Endodermal cell (in vitro differentiated cells): ENCODE results near the gene SUSD1. TPM values are rescaled to one million over a fixed set of nuclear protein-coding genes. Genes with fewer than 3 reads are reported as not detected.

ENCODE experiments used
- DNase-seq: peaks from one replicate; pipeline ENCODE4 v3.0.0-alpha.2; 2017
- H3K27ac ChIP-seq: 2 replicates; pipeline ENCODE4 v1.5.1; 2013; ENCODE audit warnings: mild to moderate bottlenecking, low read depth, low read length, moderate library complexity
- H3K27me3 ChIP-seq: 2 replicates; pipeline ENCODE4 v1.6.1; 2013; ENCODE audit warnings: mild to moderate bottlenecking, low read length, moderate library complexity; ENCODE audit not compliant: insufficient read depth, control insufficient read depth, poor library complexity, severe bottlenecking
- H3K36me3 ChIP-seq: 2 replicates; pipeline ENCODE4 v1.7.0; 2013; ENCODE audit warnings: mild to moderate bottlenecking, low read length, moderate library complexity; ENCODE audit not compliant: control insufficient read depth, insufficient read depth
- H3K4me1 ChIP-seq: one replicate; pipeline ENCODE4 v1.7.0; 2013; ENCODE audit warnings: low read length; ENCODE audit not compliant: control insufficient read depth, insufficient read depth
- H3K4me3 ChIP-seq: 2 replicates; pipeline ENCODE4 v1.5.1; 2013; ENCODE audit warnings: mild to moderate bottlenecking, low read length, moderate library complexity
- H3K9ac ChIP-seq: 2 replicates; pipeline ENCODE4 v1.6.1; 2013; ENCODE audit warnings: mild to moderate bottlenecking, low read length, moderate library complexity; ENCODE audit not compliant: poor library complexity, severe bottlenecking; ENCODE audit errors: extremely low read depth
- H3K9me3 ChIP-seq: 2 replicates; pipeline ENCODE4 v1.6.1; 2013; ENCODE audit warnings: mild to moderate bottlenecking, low read length, moderate library complexity; ENCODE audit not compliant: control insufficient read depth
- H3K27ac Mint-ChIP-seq: 2 replicates; pipeline ENCODE4 v1.8.0; 2020; ENCODE audit warnings: mixed read lengths
- H3K27me3 Mint-ChIP-seq: 2 replicates; pipeline ENCODE4 v1.8.0; 2021; ENCODE audit warnings: mild to moderate bottlenecking, mixed read lengths; ENCODE audit not compliant: insufficient read depth
- H3K36me3 Mint-ChIP-seq: 2 replicates; pipeline ENCODE4 v1.8.0; 2020; ENCODE audit warnings: low read depth, mixed read lengths
- H3K4me1 Mint-ChIP-seq: 2 replicates; pipeline ENCODE4 v1.8.0; 2020; ENCODE audit warnings: mixed read lengths
- H3K4me3 Mint-ChIP-seq: 2 replicates; pipeline ENCODE4 v1.8.0; 2020; ENCODE audit warnings: mild to moderate bottlenecking, moderate library complexity, mixed read lengths
- H3K9me3 Mint-ChIP-seq: 2 replicates; pipeline ENCODE4 v1.8.0; 2020; ENCODE audit warnings: mild to moderate bottlenecking, mixed read lengths
- WGBS, 2 experiments: methylation state at CpG; one replicate each; pipeline versions ENCODE4 v1.1.5 to v1.1.7; 2013; ENCODE audit warnings: missing lambda C conversion rate in 2 of 2, mixed read lengths in 1 of 2; ENCODE audit not compliant: insufficient coverage in 1 of 2, insufficient read length in 1 of 2; 5-methylcytosine and 5-hydroxymethylcytosine counted together
- total RNA-seq, 2 donors: library from RNA; stranded (reverse); fragmentation: NEBNext Ultra II Directional in 1 of 2; extraction: Animal tissue kit (Norgen Biotek cat#: 25700) in 1 of 2; gene quantifications; 2 replicates in 1 of 2; 3 replicates in 1 of 2; pipeline ENCODE4 v1.2.1, GENCODE V29; 2021
- TF ChIP-seq, protein P1 (sequence below): fragments of 200-600 bp; sonication (generic); conservative IDR thresholded peaks from 2 replicates; pipeline ENCODE4 v1.5.0; 2021; ENCODE audit warnings: antibody characterized with exemption, mild to moderate bottlenecking

The SUSD1 gene
- total RNA-seq, 2 donors from 2014 or later: 7.7 to 10.4 TPM

- no peaks in the 10 kb centered on the region for H3K27me3 Mint-ChIP-seq
- H3K27me3 ChIP-seq: no peaks in the 10 kb centered on the region
- DNase-seq: peak; percentile 7
- no peak overlapping the region for H3K4me3 ChIP-seq
- WGBS, 2 experiments: 90 to 96% methylated on average over 2 to 6 of the region's 6 CpGs
- no peaks in the 10 kb centered on the region for H3K9me3 ChIP-seq
- TF ChIP-seq, protein P1, sequence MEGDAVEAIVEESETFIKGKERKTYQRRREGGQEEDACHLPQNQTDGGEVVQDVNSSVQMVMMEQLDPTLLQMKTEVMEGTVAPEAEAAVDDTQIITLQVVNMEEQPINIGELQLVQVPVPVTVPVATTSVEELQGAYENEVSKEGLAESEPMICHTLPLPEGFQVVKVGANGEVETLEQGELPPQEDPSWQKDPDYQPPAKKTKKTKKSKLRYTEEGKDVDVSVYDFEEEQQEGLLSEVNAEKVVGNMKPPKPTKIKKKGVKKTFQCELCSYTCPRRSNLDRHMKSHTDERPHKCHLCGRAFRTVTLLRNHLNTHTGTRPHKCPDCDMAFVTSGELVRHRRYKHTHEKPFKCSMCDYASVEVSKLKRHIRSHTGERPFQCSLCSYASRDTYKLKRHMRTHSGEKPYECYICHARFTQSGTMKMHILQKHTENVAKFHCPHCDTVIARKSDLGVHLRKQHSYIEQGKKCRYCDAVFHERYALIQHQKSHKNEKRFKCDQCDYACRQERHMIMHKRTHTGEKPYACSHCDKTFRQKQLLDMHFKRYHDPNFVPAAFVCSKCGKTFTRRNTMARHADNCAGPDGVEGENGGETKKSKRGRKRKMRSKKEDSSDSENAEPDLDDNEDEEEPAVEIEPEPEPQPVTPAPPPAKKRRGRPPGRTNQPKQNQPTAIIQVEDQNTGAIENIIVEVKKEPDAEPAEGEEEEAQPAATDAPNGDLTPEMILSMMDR: no peak
- no peaks in the 10 kb centered on the region for H3K36me3 ChIP-seq
- no peak overlapping the region for H3K9ac ChIP-seq
- H3K27ac ChIP-seq: no peak overlapping the region
- H3K4me1 Mint-ChIP-seq: peaks cover 9% of the 10 kb centered on the region
- no peaks in the 10 kb centered on the region for H3K36me3 Mint-ChIP-seq
- H3K4me1 ChIP-seq: no peaks in the 10 kb centered on the region
- no peak overlapping the region for H3K27ac Mint-ChIP-seq
- no peaks in the 10 kb centered on the region for H3K9me3 Mint-ChIP-seq
- no peak overlapping the region for H3K4me3 Mint-ChIP-seq
These were observed 167.4 kb downstream of the SUSD1 start for GRCh38 chr9:112007575-112008240.

DNA sequence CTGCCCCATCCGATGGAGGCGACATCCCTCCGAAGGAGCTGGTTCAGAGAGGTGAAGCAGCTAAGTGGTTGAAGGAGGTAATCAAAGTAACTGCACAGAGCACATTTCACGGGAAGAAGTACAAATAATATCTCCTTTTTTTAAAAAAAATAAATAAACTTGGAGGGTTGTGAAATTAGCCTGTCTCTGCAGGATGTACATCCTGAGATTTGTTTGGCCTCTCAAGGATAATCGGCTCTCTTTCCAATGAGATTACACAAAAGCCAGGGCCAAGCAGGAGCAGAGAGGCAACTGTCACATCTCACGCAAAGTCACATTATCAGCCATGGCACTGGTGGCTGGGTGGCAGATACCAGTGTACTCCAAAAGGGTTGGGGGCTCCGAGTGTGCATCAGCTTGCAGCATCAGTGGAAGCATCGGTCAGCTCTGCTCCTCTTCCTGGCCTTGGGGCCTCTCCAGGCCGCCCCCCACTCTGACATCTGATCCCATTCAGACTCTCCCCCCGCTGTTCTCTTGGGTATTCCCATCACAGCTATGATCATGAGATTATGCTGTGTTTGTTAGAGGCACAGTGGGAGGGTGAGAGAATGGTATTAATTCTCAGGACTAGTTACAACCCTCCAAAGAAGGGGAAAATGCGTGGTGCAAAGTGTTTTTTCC lies 168.6 kb downstream of the SUSD1 start:
- Histone ChIP-seq H3K9ac (no peak overlapping the region), H3K27me3 (no peaks in the 10 kb centered on the region), H3K27ac (no peak overlapping the region), H3K4me1 (no peaks in the 10 kb centered on the region), H3K9me3 (no peaks in the 10 kb centered on the region), H3K4me3 (no peak overlapping the region), H3K36me3 (no peaks in the 10 kb centered on the region)
- no peaks in the 10 kb centered on the region for H3K9me3 Mint-ChIP-seq
- DNase-seq: peak; percentile 61
- H3K27ac Mint-ChIP-seq: no peak overlapping the region
- no peaks in the 10 kb centered on the region for H3K27me3 Mint-ChIP-seq
- WGBS, 2 experiments: 87 to 93% methylated on average over 6 to 10 of the region's 11 CpGs
- H3K36me3 Mint-ChIP-seq: no peaks in the 10 kb centered on the region
- H3K4me1 Mint-ChIP-seq: peaks cover 9% of the 10 kb centered on the region
- TF ChIP-seq, protein P1: no peak
- no peak overlapping the region for H3K4me3 Mint-ChIP-seq

- no peak overlapping the region for H3K4me3 Mint-ChIP-seq
These were observed 169.2 kb downstream of the SUSD1 start for GRCh38 chr9:112005939-112006338.

More at GRCh38 chr9:112005939-112006338, 169.2 kb downstream of the SUSD1 start:
- no peaks in the 10 kb centered on the region for H3K4me1 ChIP-seq
- Mint-ChIP-seq H3K9me3 (no peaks in the 10 kb centered on the region), H3K36me3 (no peaks in the 10 kb centered on the region), H3K27me3 (no peaks in the 10 kb centered on the region), H3K4me1 (peaks cover 9% of the 10 kb centered on the region), H3K27ac (no peak overlapping the region)
- no peaks in the 10 kb centered on the region for H3K9me3 ChIP-seq
- H3K4me3 ChIP-seq: no peak overlapping the region
- H3K36me3 ChIP-seq: no peaks in the 10 kb centered on the region
- peak; percentile 34 for DNase-seq
- H3K9ac ChIP-seq: no peak overlapping the region
- WGBS, 2 experiments: 92 to 93% methylated on average over 7 to 8 of the region's 8 CpGs
- H3K27me3 ChIP-seq: no peaks in the 10 kb centered on the region
- H3K27ac ChIP-seq: no peak overlapping the region
- TF ChIP-seq, protein P1: no peak
